GM19328 (cell line): Measurements from ENCODE around the gene TRAPPC12.

Source experiments
- ATAC-seq: cut with Tn5 transposase; IDR thresholded peaks from one replicate; pipeline ENCODE4 v1.9.1; 2021; ENCODE audit warnings: mild to moderate bottlenecking, moderate library complexity; ENCODE audit not compliant: unreplicated experiment

The TRAPPC12 gene

GRCh38 chr2:3405876-3406275 lies 26.4 kb downstream of the TRAPPC12 start:
- ATAC-seq, result no peak

GRCh38 chr2:3406501-3406900 lies 27.0 kb downstream of the TRAPPC12 start:
- ATAC-seq, result no peak

- ATAC-seq, result no peak
Measured at GRCh38 chr2:3408781-3409180, 29.3 kb downstream of the TRAPPC12 start.

GRCh38 chr2:3409627-3410170 lies 30.2 kb downstream of the TRAPPC12 start:
- no peak for ATAC-seq

- ATAC-seq, result no peak
Measured at GRCh38 chr2:3411103-3411502, 31.6 kb downstream of the TRAPPC12 start.

GRCh38 chr2:3413697-3414096 lies 34.2 kb downstream of the TRAPPC12 start:
- no peak for ATAC-seq

GRCh38 chr2:3414133-3414860 lies 34.8 kb downstream of the TRAPPC12 start:
- ATAC-seq, result no peak

- ATAC-seq, result no peak
Measured at GRCh38 chr2:3418766-3419404, 39.4 kb downstream of the TRAPPC12 start.

GRCh38 chr2:3420076-3420768 lies 40.7 kb downstream of the TRAPPC12 start:
- no peak for ATAC-seq

- ATAC-seq, result no peak
Measured at GRCh38 chr2:3420769-3421397, 41.4 kb downstream of the TRAPPC12 start.

GRCh38 chr2:3421580-3421979 lies 42.1 kb downstream of the TRAPPC12 start:
- no peak for ATAC-seq

- no peak for ATAC-seq
Measured at GRCh38 chr2:3422161-3422779, 42.8 kb downstream of the TRAPPC12 start.

- no peak for ATAC-seq
Measured at GRCh38 chr2:3423492-3424170, 44.1 kb downstream of the TRAPPC12 start.

- ATAC-seq, result no peak
Measured at GRCh38 chr2:3424171-3424795, 44.8 kb downstream of the TRAPPC12 start.

- ATAC-seq, result no peak
Measured at GRCh38 chr2:3426615-3427014, 47.1 kb downstream of the TRAPPC12 start.

GRCh38 chr2:3427272-3427671 lies 47.8 kb downstream of the TRAPPC12 start:
- ATAC-seq, result no peak

- no peak for ATAC-seq
Measured at GRCh38 chr2:3428577-3428976, 49.1 kb downstream of the TRAPPC12 start.

GRCh38 chr2:3429066-3429610 lies 49.6 kb downstream of the TRAPPC12 start:
- ATAC-seq, result no peak

- no peak for ATAC-seq
Measured at GRCh38 chr2:3430172-3430571, 50.7 kb downstream of the TRAPPC12 start.
